Activated T-helper 1 cell treated with anti-CD3 and anti-CD28 coated beads, Interleukin-12 subunit alpha, Interleukin-12 subunit beta, Interleukin-2, Interleukin-4 antibody, amounts not matched to agents 30 ng/mL and 10 ng/mL and 1 ng/mL, durations not matched to agents 14 hours and 24 hours and 36 hours (primary cell): ENCODE results near the gene MAPKAP1. TPM values are rescaled to one million over a fixed set of nuclear protein-coding genes. Genes with fewer than 3 reads are reported as not detected.

Experiments
- DNase-seq: peaks from one replicate; pipeline ENCODE4 v3.0.0; 2021; ENCODE audit warnings: low spot score
- H3K27ac Mint-ChIP-seq: one replicate; pipeline ENCODE4 v1.8.0; 2021; ENCODE audit warnings: mild to moderate bottlenecking, mixed read lengths
- H3K27me3 Mint-ChIP-seq: one replicate; pipeline ENCODE4 v1.8.0; 2022; ENCODE audit warnings: mild to moderate bottlenecking, moderate library complexity, mixed read lengths; ENCODE audit not compliant: insufficient read depth
- H3K36me3 Mint-ChIP-seq: one replicate; pipeline ENCODE4 v1.8.0; 2021; ENCODE audit warnings: low read depth, mixed read lengths
- H3K4me1 Mint-ChIP-seq: one replicate; pipeline ENCODE4 v1.8.0; 2021; ENCODE audit warnings: low read depth, mixed read lengths
- H3K4me3 Mint-ChIP-seq: one replicate; pipeline ENCODE4 v1.8.0; 2021; ENCODE audit warnings: mild to moderate bottlenecking, moderate library complexity, mixed read lengths
- H3K9me3 Mint-ChIP-seq: one replicate; pipeline ENCODE4 v1.8.0; 2021; ENCODE audit warnings: mixed read lengths
- intact Hi-C: fragments of 100-400 bp; cut with micrococcal nuclease; formaldehyde crosslinking; loops from one replicate; pipeline ENCODE4 v1.15.1; 2024
- total RNA-seq: library from RNA; stranded (reverse); gene quantifications from 2 replicates; pipeline ENCODE4 v1.2.3, GENCODE V29; 2022

Gene MAPKAP1
- total RNA-seq, 1 donor from 2014 or later, result 108 TPM

DNA sequence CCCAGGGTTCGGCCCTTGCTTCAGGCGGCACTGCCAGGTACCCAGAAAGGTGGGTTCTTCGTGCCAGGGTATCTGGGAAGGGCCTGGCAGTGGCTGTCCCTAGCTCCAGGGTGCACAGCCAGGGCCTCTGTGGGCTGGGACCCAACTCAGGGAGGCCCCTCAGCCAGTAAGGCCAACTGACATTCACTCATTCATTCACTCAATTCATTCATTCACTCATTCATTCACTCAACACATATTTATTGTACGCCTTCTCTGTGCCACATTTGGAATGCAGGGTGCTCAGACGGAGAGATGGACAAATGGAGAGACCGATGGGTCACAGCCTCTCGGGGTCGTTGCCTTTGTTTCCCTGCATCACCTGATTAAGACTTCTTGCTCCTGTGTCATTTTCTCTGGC is 290.5 kb downstream of the MAPKAP1 start:
- H3K27ac Mint-ChIP-seq, result no peak overlapping the region
- H3K36me3 Mint-ChIP-seq, result no peaks in the 10 kb centered on the region
- no peaks in the 10 kb centered on the region for H3K4me1 Mint-ChIP-seq
- H3K9me3 Mint-ChIP-seq, result no peaks in the 10 kb centered on the region
- intact Hi-C loops, result no loop called here
- H3K4me3 Mint-ChIP-seq, result no peak overlapping the region
- no peak for DNase-seq
- H3K27me3 Mint-ChIP-seq, result peaks cover 3% of the 10 kb centered on the region

GRCh38 chr9:125415583-125416460 is 291.2 kb downstream of the MAPKAP1 start:
- no peaks in the 10 kb centered on the region for H3K9me3 Mint-ChIP-seq
- no peaks in the 10 kb centered on the region for H3K36me3 Mint-ChIP-seq
- intact Hi-C loops, result no loop called here
- H3K27ac Mint-ChIP-seq, result no peak overlapping the region
- peaks cover 3% of the 10 kb centered on the region for H3K27me3 Mint-ChIP-seq
- no peaks in the 10 kb centered on the region for H3K4me1 Mint-ChIP-seq
- DNase-seq, result no peak
- no peak overlapping the region for H3K4me3 Mint-ChIP-seq

GRCh38 chr9:125413579-125413978 is 293.4 kb downstream of the MAPKAP1 start:
- intact Hi-C loops, result no loop called here

DNA sequence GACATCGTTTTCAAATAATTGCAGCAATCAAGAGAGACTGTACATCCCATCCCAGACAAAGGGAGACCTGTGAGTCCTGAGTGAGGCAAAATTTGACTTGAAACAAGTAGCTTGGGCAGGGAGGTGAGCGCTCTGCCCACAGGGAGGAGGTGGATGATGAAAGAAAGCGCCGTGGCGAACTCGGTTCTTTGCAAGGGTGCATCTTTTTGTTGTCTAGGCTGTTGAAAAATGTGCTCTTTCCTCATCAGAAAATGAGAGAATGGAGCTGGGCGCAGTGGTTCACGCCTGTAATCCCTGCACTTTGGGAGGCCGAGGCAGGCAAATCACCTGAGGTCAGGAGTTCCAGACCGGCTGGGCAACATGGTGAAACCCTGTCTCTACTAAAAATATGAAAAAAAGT is 294.8 kb downstream of the MAPKAP1 start:
- peaks cover 11% of the 10 kb centered on the region for H3K27me3 Mint-ChIP-seq
- no peaks in the 10 kb centered on the region for H3K36me3 Mint-ChIP-seq
- no peaks in the 10 kb centered on the region for H3K9me3 Mint-ChIP-seq
- H3K4me3 Mint-ChIP-seq, result no peak overlapping the region
- H3K27ac Mint-ChIP-seq, result no peak overlapping the region
- DNase-seq, result no peak
- H3K4me1 Mint-ChIP-seq, result peaks cover 7% of the 10 kb centered on the region
- intact Hi-C loops, result no loop called here

More at GRCh38 chr9:125413579-125413978, 293.4 kb downstream of the MAPKAP1 start:
- Mint-ChIP-seq H3K36me3 (no peaks in the 10 kb centered on the region), H3K27me3 (peaks cover 8% of the 10 kb centered on the region), H3K4me1 (peaks cover 7% of the 10 kb centered on the region), H3K4me3 (no peak overlapping the region), H3K9me3 (no peaks in the 10 kb centered on the region), H3K27ac (no peak overlapping the region)
- DNase-seq, result no peak

- H3K9me3 Mint-ChIP-seq, result no peaks in the 10 kb centered on the region
- DNase-seq, result no peak
- H3K4me1 Mint-ChIP-seq, result peaks cover 7% of the 10 kb centered on the region
- no peak overlapping the region for H3K27ac Mint-ChIP-seq
- H3K27me3 Mint-ChIP-seq, result peaks cover 15% of the 10 kb centered on the region
- H3K36me3 Mint-ChIP-seq, result no peaks in the 10 kb centered on the region
- intact Hi-C loops, result no loop called here
- no peak overlapping the region for H3K4me3 Mint-ChIP-seq
These were observed 295.7 kb downstream of the MAPKAP1 start for GRCh38 chr9:125411171-125411756.

GRCh38 chr9:125410522-125410894 is 296.5 kb downstream of the MAPKAP1 start:
- H3K36me3 Mint-ChIP-seq, result no peaks in the 10 kb centered on the region
- no peak for DNase-seq
- H3K4me1 Mint-ChIP-seq, result peaks cover 7% of the 10 kb centered on the region
- H3K9me3 Mint-ChIP-seq, result no peaks in the 10 kb centered on the region
- peaks cover 15% of the 10 kb centered on the region for H3K27me3 Mint-ChIP-seq
- intact Hi-C loops, result no loop called here
- no peak overlapping the region for H3K27ac Mint-ChIP-seq
- no peak overlapping the region for H3K4me3 Mint-ChIP-seq

- no peak for DNase-seq
- intact Hi-C loops, result loop anchor here (2.0 kb wide), 1 partner anchor 149 kb away; no protein-coding TSS in a partner anchor
- peaks cover 7% of the 10 kb centered on the region for H3K4me1 Mint-ChIP-seq
- H3K27ac Mint-ChIP-seq, result no peak overlapping the region
- H3K36me3 Mint-ChIP-seq, result no peaks in the 10 kb centered on the region
- peaks cover 15% of the 10 kb centered on the region for H3K27me3 Mint-ChIP-seq
- H3K4me3 Mint-ChIP-seq, result peak overlapping the region; percentile 62
- H3K9me3 Mint-ChIP-seq, result no peaks in the 10 kb centered on the region
These were observed 297.1 kb downstream of the MAPKAP1 start for GRCh38 chr9:125409637-125410521.

DNA sequence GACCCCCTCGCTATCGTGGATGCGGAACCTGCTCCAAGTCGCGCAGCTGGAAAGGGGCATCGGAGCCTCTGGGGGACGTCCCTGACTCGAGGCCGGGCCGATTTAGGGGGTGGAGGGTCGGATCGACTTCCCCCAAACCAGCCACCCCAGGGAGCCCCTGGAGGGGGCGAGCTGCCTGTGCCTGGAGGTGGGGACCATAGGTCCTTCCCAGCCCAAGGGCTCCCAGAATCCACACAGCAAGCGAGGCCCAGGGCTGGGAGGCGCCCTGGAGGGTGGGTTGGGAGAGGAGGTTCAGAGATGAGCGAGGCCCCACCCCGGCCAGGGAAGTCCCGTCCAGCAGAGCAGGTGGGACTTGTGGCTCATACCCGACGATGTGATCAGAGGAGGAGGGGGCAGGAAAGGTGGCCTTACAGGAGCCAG is 297.8 kb downstream of the MAPKAP1 start:
- intact Hi-C loops, result loop anchor here (2.0 kb wide), 1 partner anchor 150 kb away; no protein-coding TSS in a partner anchor
- DNase-seq, result no peak
- Mint-ChIP-seq H3K4me3 (peak overlapping the region; percentile 79), H3K27ac (no peak overlapping the region), H3K27me3 (peaks cover 15% of the 10 kb centered on the region), H3K4me1 (peaks cover 7% of the 10 kb centered on the region), H3K36me3 (no peaks in the 10 kb centered on the region), H3K9me3 (no peaks in the 10 kb centered on the region)

DNA sequence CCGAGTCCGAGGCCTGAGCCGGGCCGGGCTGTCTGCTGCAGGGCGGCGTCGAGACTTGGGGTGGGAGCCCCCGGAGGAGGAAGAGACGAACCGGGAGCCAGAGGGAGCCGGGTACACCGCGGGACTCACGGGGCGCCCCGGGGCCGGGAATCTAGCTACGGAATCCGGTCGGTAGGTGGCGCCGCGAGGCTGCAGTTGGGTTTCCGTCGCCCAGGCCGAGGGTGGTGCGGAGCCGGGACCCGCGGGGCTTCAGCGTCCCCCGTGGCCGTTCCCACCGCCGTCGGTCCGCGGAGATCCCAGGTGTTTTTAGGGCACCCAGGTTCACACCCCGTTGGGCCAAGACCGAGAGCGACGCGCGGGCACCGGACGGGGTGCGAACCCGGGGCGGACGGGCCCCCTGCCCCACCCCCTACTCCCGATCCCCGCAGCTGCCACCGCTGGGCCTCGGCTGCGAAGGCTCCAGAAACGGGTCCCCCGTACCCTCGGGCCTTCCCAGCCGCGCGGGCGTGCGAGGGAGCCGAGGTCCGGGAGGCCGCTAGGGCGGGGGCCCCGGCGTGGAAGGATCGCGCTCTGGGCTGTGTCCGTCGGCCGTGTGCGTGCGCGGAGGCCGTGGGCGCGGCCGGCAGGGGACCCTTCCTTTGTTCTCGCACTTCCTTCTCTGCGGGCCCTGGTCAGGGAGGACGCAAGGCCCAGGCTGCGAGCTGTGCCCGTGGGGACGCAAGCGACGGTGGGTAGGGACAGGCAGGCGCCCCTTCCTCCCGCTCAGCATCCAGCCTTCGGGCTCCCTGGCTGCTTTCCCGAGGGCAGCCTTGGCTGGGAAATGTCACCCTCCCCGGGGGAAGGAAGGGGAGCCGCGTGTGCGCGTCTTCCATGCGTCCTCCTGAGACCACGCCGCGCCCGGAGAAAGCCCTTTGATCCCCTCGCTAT is 298.8 kb downstream of the MAPKAP1 start:
- no peak overlapping the region for H3K27ac Mint-ChIP-seq
- intact Hi-C loops, result loop anchor here (1.0 to 2.0 kb wide), 5 partner anchors 151 to 1083 kb away; no protein-coding TSS in a partner anchor
- H3K4me3 Mint-ChIP-seq, result peak overlapping the region; percentile 79
- H3K4me1 Mint-ChIP-seq, result peaks cover 7% of the 10 kb centered on the region
- H3K27me3 Mint-ChIP-seq, result peaks cover 15% of the 10 kb centered on the region
- no peaks in the 10 kb centered on the region for H3K9me3 Mint-ChIP-seq
- DNase-seq, result peak; percentile 53
- H3K36me3 Mint-ChIP-seq, result no peaks in the 10 kb centered on the region

DNA sequence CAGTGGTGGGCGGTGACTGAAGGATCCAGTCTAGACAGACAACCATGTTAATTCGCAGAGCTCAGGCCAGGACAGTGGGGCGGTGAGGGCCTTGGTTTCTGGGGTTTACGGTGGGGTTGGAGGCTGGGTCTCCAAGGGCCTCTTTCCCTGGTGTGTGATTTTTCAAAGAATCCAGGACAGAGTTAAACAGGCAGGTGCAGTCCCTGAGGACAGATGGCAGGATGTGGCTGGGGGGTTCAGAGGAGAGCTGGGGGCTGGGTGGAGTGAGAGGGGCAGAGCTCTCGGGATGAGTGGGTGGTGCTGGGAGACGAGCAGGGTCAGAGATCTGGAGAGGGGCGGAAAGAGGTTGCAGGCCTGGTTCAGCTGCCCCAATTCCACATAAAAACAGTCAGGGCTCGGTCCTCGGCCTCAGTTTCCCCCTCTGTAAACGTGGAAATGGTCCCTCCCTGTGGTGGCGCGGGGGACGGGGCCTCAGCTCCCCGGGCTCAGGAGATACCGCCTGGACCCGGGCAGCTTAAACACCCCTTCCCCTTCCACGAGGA is 299.5 kb downstream of the MAPKAP1 start:
- Mint-ChIP-seq H3K36me3 (no peaks in the 10 kb centered on the region), H3K9me3 (no peaks in the 10 kb centered on the region), H3K4me3 (peak overlapping the region; percentile 68), H3K27me3 (peaks cover 13% of the 10 kb centered on the region), H3K4me1 (peaks cover 7% of the 10 kb centered on the region), H3K27ac (peak overlapping the region; percentile 34)
- no peak for DNase-seq
- intact Hi-C loops, result loop anchor here (1.0 kb wide), 1 partner anchor 1084 kb away; no protein-coding TSS in a partner anchor

DNA sequence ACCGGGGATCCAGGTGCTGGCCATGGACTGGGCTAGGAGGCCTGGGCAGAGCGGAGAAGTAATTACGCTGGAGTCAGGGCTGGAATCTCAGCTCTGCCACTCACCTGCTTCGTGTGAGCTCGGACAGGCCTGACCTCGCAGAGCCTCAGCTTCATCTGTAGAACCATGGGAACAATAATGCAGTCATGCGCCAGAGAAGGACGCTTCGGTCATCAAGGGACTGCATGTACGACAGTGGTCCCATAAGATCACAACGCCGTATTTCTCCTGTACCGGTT is 300.3 kb downstream of the MAPKAP1 start:
- Mint-ChIP-seq H3K4me1 (peaks cover 7% of the 10 kb centered on the region), H3K36me3 (no peaks in the 10 kb centered on the region), H3K27ac (no peak overlapping the region), H3K27me3 (peaks cover 13% of the 10 kb centered on the region), H3K9me3 (no peaks in the 10 kb centered on the region), H3K4me3 (no peak overlapping the region)
- intact Hi-C loops, result loop anchor here (1.0 kb wide), 1 partner anchor 1085 kb away; no protein-coding TSS in a partner anchor
- no peak for DNase-seq
